VCaP (cell line): ENCODE measurements around the gene GALNT5.

Experiments used
- H3K27ac ChIP-seq: fragments of 450-650 bp; 2 replicates; pipeline ENCODE4 v1.5.1; 2017
- CTCF ChIP-seq: fragments of 450-650 bp; conservative IDR thresholded peaks from 2 replicates; pipeline ENCODE4 v1.5.1; 2017; ENCODE audit warnings: mild to moderate bottlenecking, moderate library complexity

The GALNT5 gene

GRCh38 chr2:157363612-157364101 is 106.2 kb downstream of the GALNT5 start:
- TF ChIP-seq CTCF, result no peak
- no peak overlapping the region for H3K27ac ChIP-seq
